ENCODE data around the gene OR1D5. TPM values are rescaled to one million over a fixed set of nuclear protein-coding genes. Genes with fewer than 3 reads are reported as not detected.

OR1D5 gene
- total and polyA plus RNA-seq, 10 donors, result not detected

DNA sequence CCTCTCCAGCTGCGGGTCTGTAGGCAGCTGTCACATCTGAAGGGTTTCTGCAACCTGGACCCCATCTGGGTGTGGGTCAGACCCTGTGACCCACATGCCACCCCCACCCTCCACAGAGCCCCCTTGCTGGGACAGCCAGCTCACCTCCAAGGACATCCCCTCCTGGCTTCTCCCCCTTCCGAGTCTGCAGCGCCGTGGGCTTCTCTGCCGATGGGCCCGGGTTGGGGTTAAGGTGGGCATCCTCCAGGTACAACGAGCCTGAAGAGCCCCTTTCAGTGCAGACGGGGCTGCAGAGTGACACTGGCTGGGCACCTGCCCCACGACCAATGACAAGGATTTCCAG, 28.9 kb downstream of the OR1D5 start:
- Histone ChIP-seq H3K4me1 (peaks cover 0 to 18% (median 1%) of the 10 kb centered on the region in 6 donors), H3K9me3 (no peaks in the 10 kb centered on the region), H3K36me3 (peaks cover 0 to 37% (median 0%) of the 10 kb centered on the region in 6 donors), H3K27ac (no peak overlapping the region), H3K4me3 (no peak overlapping the region), H3K27me3 (replicated peaks in 1 of 7) (peaks cover 0 to 27% (median 0%) of the 10 kb centered on the region in 7 donors)
- TF ChIP-seq, protein P1, sequence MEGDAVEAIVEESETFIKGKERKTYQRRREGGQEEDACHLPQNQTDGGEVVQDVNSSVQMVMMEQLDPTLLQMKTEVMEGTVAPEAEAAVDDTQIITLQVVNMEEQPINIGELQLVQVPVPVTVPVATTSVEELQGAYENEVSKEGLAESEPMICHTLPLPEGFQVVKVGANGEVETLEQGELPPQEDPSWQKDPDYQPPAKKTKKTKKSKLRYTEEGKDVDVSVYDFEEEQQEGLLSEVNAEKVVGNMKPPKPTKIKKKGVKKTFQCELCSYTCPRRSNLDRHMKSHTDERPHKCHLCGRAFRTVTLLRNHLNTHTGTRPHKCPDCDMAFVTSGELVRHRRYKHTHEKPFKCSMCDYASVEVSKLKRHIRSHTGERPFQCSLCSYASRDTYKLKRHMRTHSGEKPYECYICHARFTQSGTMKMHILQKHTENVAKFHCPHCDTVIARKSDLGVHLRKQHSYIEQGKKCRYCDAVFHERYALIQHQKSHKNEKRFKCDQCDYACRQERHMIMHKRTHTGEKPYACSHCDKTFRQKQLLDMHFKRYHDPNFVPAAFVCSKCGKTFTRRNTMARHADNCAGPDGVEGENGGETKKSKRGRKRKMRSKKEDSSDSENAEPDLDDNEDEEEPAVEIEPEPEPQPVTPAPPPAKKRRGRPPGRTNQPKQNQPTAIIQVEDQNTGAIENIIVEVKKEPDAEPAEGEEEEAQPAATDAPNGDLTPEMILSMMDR (IDR thresholded peaks at IDR 0.05 in 8 of 11, conservative IDR thresholded peaks at IDR 0.05 in 3 of 11), result no peak
- TF ChIP-seq POLR2AphosphoS5 (IDR thresholded peaks at IDR 0.05) (no peak), POLR2A (IDR thresholded peaks at IDR 0.05) (no peak)
- DNase-seq, result peak; percentile 63
- intact Hi-C loops (cut with DNase I; ENCODE audit: low total_unique reads), result no loop called here
- 82 to 96% (median 85%) methylated on average over 8 to 9 of the region's 9 CpGs for WGBS, 5 donors

DNA sequence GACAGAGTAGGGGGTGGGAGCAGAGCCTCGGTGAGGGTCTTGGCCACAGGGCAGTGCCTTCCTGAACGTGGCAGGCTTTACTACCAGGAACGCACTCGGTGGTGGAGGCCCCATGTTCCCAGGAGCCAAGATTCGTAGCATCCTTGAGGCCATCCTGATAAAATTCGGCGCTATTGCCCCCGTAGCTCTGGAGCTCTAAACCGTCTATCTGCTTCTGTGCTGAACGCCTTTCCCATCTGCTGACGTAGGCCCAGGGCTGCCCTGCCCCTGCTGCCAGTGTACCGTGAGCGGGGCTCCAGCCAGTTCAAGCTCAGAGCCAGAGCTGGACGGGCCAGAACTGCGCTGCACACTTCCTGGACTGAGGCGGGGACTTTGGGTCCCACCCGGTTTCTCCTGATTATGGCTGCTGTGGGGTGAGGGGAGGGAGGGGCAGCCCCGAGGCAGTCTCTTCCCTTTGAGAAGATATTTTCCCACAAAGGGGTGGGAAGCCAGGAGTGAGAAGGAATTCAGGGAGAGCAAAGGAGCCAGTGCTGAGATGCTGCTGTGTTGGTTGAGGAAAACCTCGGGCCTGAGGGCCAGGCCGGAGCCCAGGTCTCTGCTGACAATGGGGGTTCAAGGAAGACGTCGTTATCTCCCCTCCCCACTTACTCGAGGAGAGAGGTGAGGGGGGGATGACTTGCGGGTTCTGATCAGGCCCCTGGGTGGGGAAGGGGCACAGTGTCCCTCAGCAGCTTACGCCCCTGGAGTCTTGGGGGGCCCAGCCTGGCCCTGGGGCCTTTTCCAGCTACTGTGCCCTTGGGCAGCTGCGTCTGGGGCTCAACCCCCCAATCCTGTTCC, 29.4 kb downstream of the OR1D5 start:
- TF ChIP-seq, protein P1 (IDR thresholded peaks at IDR 0.05 in 8 of 11, conservative IDR thresholded peaks at IDR 0.05 in 3 of 11), result no peak
- no peak for TF ChIP-seq POLR2A (IDR thresholded peaks at IDR 0.05)
- no peak for TF ChIP-seq POLR2AphosphoS5 (IDR thresholded peaks at IDR 0.05)
- no peak overlapping the region for H3K27ac ChIP-seq
- H3K4me1 ChIP-seq, result peaks cover 0 to 12% (median 1%) of the 10 kb centered on the region in 6 donors
- 80 to 91% (median 82%) methylated on average over 16 to 26 of the region's 26 CpGs for WGBS, 5 donors
- peak; percentile 54 for DNase-seq
- no peak overlapping the region for H3K4me3 ChIP-seq
- H3K36me3 ChIP-seq, result peaks cover 0 to 43% (median 0%) of the 10 kb centered on the region in 6 donors
- H3K9me3 ChIP-seq, result no peaks in the 10 kb centered on the region
- intact Hi-C loops (cut with DNase I; ENCODE audit: low total_unique reads), result no loop called here
- peaks cover 0 to 27% (median 0%) of the 10 kb centered on the region in 7 donors for H3K27me3 ChIP-seq (replicated peaks in 1 of 7)

DNA sequence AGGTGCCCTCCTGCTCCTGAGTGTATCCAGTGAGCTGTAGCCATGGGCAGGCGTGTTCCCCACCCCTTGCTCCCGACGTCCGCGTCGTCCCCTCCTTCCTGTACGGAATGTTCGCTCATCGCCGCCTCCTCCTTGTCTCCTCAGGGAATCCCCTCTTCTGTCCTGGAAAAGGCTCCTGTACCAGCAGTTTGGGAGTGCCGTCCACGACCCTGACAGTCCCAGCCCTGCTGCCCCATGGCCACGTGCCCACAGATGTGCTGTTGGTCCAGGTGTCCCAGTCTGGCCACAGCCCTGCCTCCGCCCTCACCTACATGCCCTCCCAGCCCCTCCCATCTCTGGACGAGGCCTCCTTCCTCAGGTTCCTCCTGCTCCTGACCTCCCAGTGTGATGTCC, 30.2 kb downstream of the OR1D5 start:
- Histone ChIP-seq H3K36me3 (peaks cover 0 to 50% (median 0%) of the 10 kb centered on the region in 6 donors), H3K9me3 (no peaks in the 10 kb centered on the region), H3K4me1 (peaks cover 0 to 9% (median 1%) of the 10 kb centered on the region in 6 donors), H3K4me3 (no peak overlapping the region), H3K27me3 (replicated peaks in 1 of 7) (peaks cover 0 to 23% (median 0%) of the 10 kb centered on the region in 7 donors), H3K27ac (no peak overlapping the region)
- TF ChIP-seq, protein P1 (IDR thresholded peaks at IDR 0.05 in 8 of 11, conservative IDR thresholded peaks at IDR 0.05 in 3 of 11), result no peak
- TF ChIP-seq POLR2AphosphoS5 (IDR thresholded peaks at IDR 0.05) (no peak), POLR2A (IDR thresholded peaks at IDR 0.05) (no peak)
- 85 to 94% (median 89%) methylated on average over 15 of the region's 15 CpGs for WGBS, 5 donors
- intact Hi-C loops (cut with DNase I; ENCODE audit: low total_unique reads), result no loop called here
- peak; percentile 58 for DNase-seq

All from spleen (tissue), 11 donors.